ENCODE measurements around the gene OLA1.
A peak's percentile ranks its signal among the peaks of the same experiment; 100 is the strongest.

Gene OLA1

GRCh38 chr2:174035117-174035635 is 213.2 kb downstream of the OLA1 start:
- DNase-seq (no peak), ATAC-seq (no peak)

- no peak for DNase-seq
- no peak for ATAC-seq
Measured at GRCh38 chr2:174033163-174033550, 215.2 kb downstream of the OLA1 start.

- ATAC-seq = no peak
- no peak for DNase-seq
Measured at GRCh38 chr2:174031226-174031625, 217.1 kb downstream of the OLA1 start.

GRCh38 chr2:174028935-174029334 is 219.4 kb downstream of the OLA1 start:
- ATAC-seq (no peak), DNase-seq (no peak)

- DNase-seq (no peak), ATAC-seq (no peak)
Measured at GRCh38 chr2:174027956-174028355, 220.4 kb downstream of the OLA1 start.

- DNase-seq = no peak
Measured at GRCh38 chr2:174026122-174026845, 222.0 kb downstream of the OLA1 start.

GRCh38 chr2:174025271-174026121 is 222.8 kb downstream of the OLA1 start:
- DNase-seq (no peak), ATAC-seq (no peak)

More at GRCh38 chr2:174026122-174026845, 222.0 kb downstream of the OLA1 start:
- ATAC-seq = no peak

- DNase-seq (no peak), ATAC-seq (no peak)
Measured at GRCh38 chr2:174024524-174025270, 223.6 kb downstream of the OLA1 start.

GRCh38 chr2:174023591-174024523 is 224.5 kb downstream of the OLA1 start:
- ATAC-seq = peak; percentile 82
- peak; percentile 40 for DNase-seq

Measured in stimulated activated naive CD8-positive, alpha-beta T cell treated with anti-CD3 and anti-CD28 coated beads, Interleukin-15, Interleukin-2, amounts not matched to agents 100 U/mL and 50 U/mL, for 24 hours (primary cell).